ENCODE measurements around the gene PLD5. TPM values are rescaled to one million over a fixed set of nuclear protein-coding genes. Genes with fewer than 3 reads are reported as not detected.

PLD5 gene
- total RNA-seq, 1 experiment from 2014 or later: 9.2 TPM

DNA sequence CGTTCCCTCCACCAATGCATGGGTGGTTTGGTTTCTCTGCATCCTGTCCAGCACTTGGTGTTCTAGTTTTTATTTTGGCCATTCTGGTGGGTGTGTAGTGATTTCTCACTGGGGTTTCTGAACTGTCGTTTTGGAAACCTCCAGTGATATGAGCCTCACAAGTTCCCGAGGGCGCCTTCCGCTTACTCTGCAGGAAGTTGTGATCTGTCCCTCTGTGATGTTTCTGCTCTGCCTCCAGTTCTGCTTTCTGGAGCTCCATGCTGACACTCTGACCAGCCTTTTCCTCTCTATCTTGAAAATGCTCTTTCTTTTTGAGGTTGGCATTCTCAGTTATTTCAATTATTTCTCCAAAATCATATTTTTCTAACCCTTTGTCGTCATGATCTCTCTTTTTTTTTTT, 111.6 kb downstream of the PLD5 start:
- H3K4me3 ChIP-seq (ENCODE audit: low read depth, low read length, poor library complexity, severe bottlenecking): no peak overlapping the region
- no peaks in the 10 kb centered on the region for H3K4me1 ChIP-seq (ENCODE audit: insufficient read depth, low read length, poor library complexity, severe bottlenecking)
- intact Hi-C loops (cut with micrococcal nuclease; ENCODE audit: unreplicated experiment): no loop called here
- H3K36me3 ChIP-seq (ENCODE audit: insufficient read depth, low read length, poor library complexity, severe bottlenecking): no peaks in the 10 kb centered on the region
- H3K27ac ChIP-seq (ENCODE audit: low read depth, low read length, poor library complexity, severe bottlenecking): no peak overlapping the region
- no peaks in the 10 kb centered on the region for H3K9me3 ChIP-seq (ENCODE audit: low read depth, low read length, poor library complexity, severe bottlenecking)
- DNase-seq (ENCODE audit: low spot score): no peak
- ChIA-PET POLR2A (ENCODE audit: low non-redundant PET) (no interaction called here), CTCF (no interaction called here)
- H3K27me3 ChIP-seq (replicated peaks; ENCODE audit: insufficient read depth, low read depth, low read length, poor library complexity): no peaks in the 10 kb centered on the region
- TF ChIP-seq, protein P1, sequence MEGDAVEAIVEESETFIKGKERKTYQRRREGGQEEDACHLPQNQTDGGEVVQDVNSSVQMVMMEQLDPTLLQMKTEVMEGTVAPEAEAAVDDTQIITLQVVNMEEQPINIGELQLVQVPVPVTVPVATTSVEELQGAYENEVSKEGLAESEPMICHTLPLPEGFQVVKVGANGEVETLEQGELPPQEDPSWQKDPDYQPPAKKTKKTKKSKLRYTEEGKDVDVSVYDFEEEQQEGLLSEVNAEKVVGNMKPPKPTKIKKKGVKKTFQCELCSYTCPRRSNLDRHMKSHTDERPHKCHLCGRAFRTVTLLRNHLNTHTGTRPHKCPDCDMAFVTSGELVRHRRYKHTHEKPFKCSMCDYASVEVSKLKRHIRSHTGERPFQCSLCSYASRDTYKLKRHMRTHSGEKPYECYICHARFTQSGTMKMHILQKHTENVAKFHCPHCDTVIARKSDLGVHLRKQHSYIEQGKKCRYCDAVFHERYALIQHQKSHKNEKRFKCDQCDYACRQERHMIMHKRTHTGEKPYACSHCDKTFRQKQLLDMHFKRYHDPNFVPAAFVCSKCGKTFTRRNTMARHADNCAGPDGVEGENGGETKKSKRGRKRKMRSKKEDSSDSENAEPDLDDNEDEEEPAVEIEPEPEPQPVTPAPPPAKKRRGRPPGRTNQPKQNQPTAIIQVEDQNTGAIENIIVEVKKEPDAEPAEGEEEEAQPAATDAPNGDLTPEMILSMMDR (conservative IDR thresholded peaks at IDR 0.05; ENCODE audit: low read depth, low read length): no peak
- no peak for TF ChIP-seq EZH2 (IDR thresholded peaks at IDR 0.05; ENCODE audit: borderline replicate concordance, low read depth, low read length, poor library complexity, severe bottlenecking)
- no TSS peak for BruUV-seq (replicated peaks)

DNA sequence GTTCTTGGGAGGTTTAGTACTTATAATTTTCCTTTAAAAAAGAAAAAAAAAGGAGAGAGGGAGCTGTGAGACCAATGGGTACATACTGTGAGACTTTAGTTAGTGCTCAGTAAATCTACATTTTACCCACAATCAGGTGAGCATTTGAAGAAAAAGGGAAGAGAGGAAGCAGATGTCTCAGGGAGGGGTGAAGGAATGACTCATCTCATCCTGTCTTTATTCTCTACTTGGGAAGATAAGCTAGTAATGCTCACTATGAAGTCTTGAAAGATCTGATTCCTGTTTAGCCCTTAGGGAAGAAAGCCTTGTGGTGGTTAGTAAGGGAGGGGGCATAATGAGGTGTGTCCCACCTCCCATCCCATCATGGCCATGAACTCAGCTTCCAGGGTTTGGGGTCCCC, 112.6 kb downstream of the PLD5 start:
- intact Hi-C loops (cut with micrococcal nuclease; ENCODE audit: unreplicated experiment): no loop called here
- ChIA-PET POLR2A (ENCODE audit: low non-redundant PET) (no interaction called here), CTCF (no interaction called here)
- BruUV-seq (replicated peaks): no TSS peak
- TF ChIP-seq EZH2 (IDR thresholded peaks at IDR 0.05; ENCODE audit: borderline replicate concordance, low read depth, low read length, poor library complexity, severe bottlenecking): no peak
- TF ChIP-seq, protein P1 (conservative IDR thresholded peaks at IDR 0.05; ENCODE audit: low read depth, low read length): no peak
- no peaks in the 10 kb centered on the region for H3K4me1 ChIP-seq (ENCODE audit: insufficient read depth, low read length, poor library complexity, severe bottlenecking)
- no peak overlapping the region for H3K27ac ChIP-seq (ENCODE audit: low read depth, low read length, poor library complexity, severe bottlenecking)
- no peak overlapping the region for H3K4me3 ChIP-seq (ENCODE audit: low read depth, low read length, poor library complexity, severe bottlenecking)
- DNase-seq (ENCODE audit: low spot score): no peak
- H3K27me3 ChIP-seq (replicated peaks; ENCODE audit: insufficient read depth, low read depth, low read length, poor library complexity): no peaks in the 10 kb centered on the region
- H3K36me3 ChIP-seq (ENCODE audit: insufficient read depth, low read length, poor library complexity, severe bottlenecking): no peaks in the 10 kb centered on the region
- no peaks in the 10 kb centered on the region for H3K9me3 ChIP-seq (ENCODE audit: low read depth, low read length, poor library complexity, severe bottlenecking)

DNA sequence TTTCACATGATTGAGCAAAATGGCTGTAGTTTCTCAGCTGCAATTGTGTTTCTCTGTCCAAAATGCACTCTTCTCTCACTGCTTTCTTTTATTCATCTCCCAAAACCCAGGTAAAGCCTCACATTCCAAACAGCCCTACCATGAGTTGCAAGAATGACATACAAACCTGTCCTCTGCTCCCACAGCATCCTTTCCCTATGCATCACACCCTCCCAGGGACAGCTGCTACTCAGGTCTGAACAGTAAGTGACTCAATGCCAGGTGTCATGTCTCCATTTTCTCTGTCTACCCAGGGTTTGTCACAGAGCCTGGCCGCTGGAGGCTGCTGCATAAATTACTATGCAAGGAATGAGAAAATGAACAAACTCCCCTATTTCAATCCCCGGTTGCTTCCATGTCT, 118.5 kb downstream of the PLD5 start:
- BruUV-seq (replicated peaks): no TSS peak
- TF ChIP-seq, protein P1 (conservative IDR thresholded peaks at IDR 0.05; ENCODE audit: low read depth, low read length): no peak
- TF ChIP-seq EZH2 (IDR thresholded peaks at IDR 0.05; ENCODE audit: borderline replicate concordance, low read depth, low read length, poor library complexity, severe bottlenecking): no peak
- Histone ChIP-seq H3K27ac (ENCODE audit: low read depth, low read length, poor library complexity, severe bottlenecking) (no peak overlapping the region), H3K4me1 (ENCODE audit: insufficient read depth, low read length, poor library complexity, severe bottlenecking) (no peaks in the 10 kb centered on the region), H3K9me3 (ENCODE audit: low read depth, low read length, poor library complexity, severe bottlenecking) (no peaks in the 10 kb centered on the region), H3K36me3 (ENCODE audit: insufficient read depth, low read length, poor library complexity, severe bottlenecking) (no peaks in the 10 kb centered on the region), H3K4me3 (ENCODE audit: low read depth, low read length, poor library complexity, severe bottlenecking) (no peak overlapping the region), H3K27me3 (replicated peaks; ENCODE audit: insufficient read depth, low read depth, low read length, poor library complexity) (no peaks in the 10 kb centered on the region)
- no peak for DNase-seq (ENCODE audit: low spot score)
- intact Hi-C loops (cut with micrococcal nuclease; ENCODE audit: unreplicated experiment): no loop called here
- POLR2A ChIA-PET (ENCODE audit: low non-redundant PET): no interaction called here
- CTCF ChIA-PET: no interaction called here
